Pons (tissue), 1 donor: ENCODE measurements around the gene KLHL26.
"Not testable (repeated sequence)": the region's sequence is repeated elsewhere in the genome, so short reads cannot be mapped to it uniquely, and the experiment has no call there.

Experiments used
- DNase-seq: peaks from one replicate; pipeline ENCODE4 v3.0.0-alpha.2; 2016; ENCODE audit warnings: low spot score

KLHL26 gene

GRCh38 chr19:18636969-18637629 lies at the start of gene KLHL26:
KLHL26 (plus strand) TSS chr19:18637028; CDS start chr19:18637055, 27 bp downstream.
- no peak for DNase-seq

GRCh38 chr19:18587561-18587960 lies 49.3 kb upstream of the KLHL26 start:
- no peak for DNase-seq

GRCh38 chr19:18587962-18588610 lies 48.7 kb upstream of the KLHL26 start:
- no peak for DNase-seq

GRCh38 chr19:18588611-18589379 lies 48.0 kb upstream of the KLHL26 start, which contains the start of gene REX1BD:
REX1BD (plus strand) TSS chr19:18588798; CDS start chr19:18588802, 4 bp downstream.
- DNase-seq: peak; percentile 58

GRCh38 chr19:18589380-18590272 lies 47.2 kb upstream of the KLHL26 start:
- no peak for DNase-seq

- DNase-seq: peak; percentile 78
These were observed 46.3 kb upstream of the KLHL26 start for GRCh38 chr19:18590273-18591272.

- DNase-seq: no peak
These were observed 45.0 kb upstream of the KLHL26 start for GRCh38 chr19:18591735-18592385.

- DNase-seq: not testable (repeated sequence)
These were observed 44.1 kb upstream of the KLHL26 start for GRCh38 chr19:18592732-18593131.

- no peak for DNase-seq
These were observed 43.3 kb upstream of the KLHL26 start for GRCh38 chr19:18593367-18594095.

GRCh38 chr19:18594096-18594823 lies 42.6 kb upstream of the KLHL26 start:
- no peak for DNase-seq

GRCh38 chr19:18594824-18595373 lies 41.9 kb upstream of the KLHL26 start:
- no peak for DNase-seq

GRCh38 chr19:18595475-18595874 lies 41.4 kb upstream of the KLHL26 start:
- DNase-seq: no peak

- DNase-seq: no peak
These were observed 40.1 kb upstream of the KLHL26 start for GRCh38 chr19:18596752-18597157.

- no peak for DNase-seq
These were observed 38.8 kb upstream of the KLHL26 start for GRCh38 chr19:18597809-18598660.

GRCh38 chr19:18599485-18599884 lies 37.3 kb upstream of the KLHL26 start:
- DNase-seq: no peak

- not testable (repeated sequence) for DNase-seq
These were observed 36.0 kb upstream of the KLHL26 start for GRCh38 chr19:18600692-18601397.

- DNase-seq: no peak
These were observed 35.0 kb upstream of the KLHL26 start for GRCh38 chr19:18601875-18602274.
